Upper lobe of left lung (tissue), 6 donors: ENCODE results near the gene CABLES2. TPM values are rescaled to one million over a fixed set of nuclear protein-coding genes. Genes with fewer than 3 reads are reported as not detected.

ENCODE experiments used
- ATAC-seq, 2 donors: fragments of 200-7000 bp; cut with Tn5 transposase; one replicate each; pipeline ENCODE4 v1.9.1; 2022; ENCODE audit warnings: mild to moderate bottlenecking in 2 of 2, moderate library complexity in 2 of 2; ENCODE audit not compliant: low FRiP score in 2 of 2
- DNase-seq, 2 donors: peaks; one replicate each; pipeline ENCODE4 v3.0.0-alpha.2; 2019 to 2020
- H3K27ac ChIP-seq, 4 donors: fragments of 200-600 bp; sonication (generic); one replicate each; pipeline ENCODE4 v1.5.1; 2016 to 2019
- H3K27me3 ChIP-seq, 4 donors: fragments of 200-600 bp; sonication (generic); one replicate each; pipeline ENCODE4 v1.5.1; 2017 to 2019
- H3K36me3 ChIP-seq, 4 donors: fragments of 200-600 bp; sonication (generic); one replicate each; pipeline ENCODE4 v1.5.1; 2016 to 2019
- H3K4me1 ChIP-seq, 4 donors: fragments of 200-600 bp; sonication (generic); one replicate each; pipeline ENCODE4 v1.5.1; 2018 to 2019
- H3K4me3 ChIP-seq, 4 donors: fragments of 200-600 bp; sonication (generic); one replicate each; pipeline ENCODE4 v1.5.1; 2017 to 2019; ENCODE audit warnings: mild to moderate bottlenecking in 2 of 4, moderate library complexity in 1 of 4
- H3K9me3 ChIP-seq, 4 donors: fragments of 200-600 bp; sonication (generic); one replicate each; pipeline ENCODE4 v1.5.1; 2018 to 2019
- EP300 ChIP-seq, 4 donors: sonication (generic); formaldehyde crosslinking; IDR thresholded peaks; one replicate each; pipeline ENCODE4 v1.5.1; 2017; ENCODE audit warnings: antibody characterized with exemption in 4 of 4, control low read depth in 2 of 4
- POLR2A ChIP-seq, 4 donors: fragments of 450-650 bp; IDR thresholded peaks; one replicate each; pipeline ENCODE4 v1.5.1; 2016 to 2017; ENCODE audit warnings: antibody characterized with exemption in 4 of 4, mild to moderate bottlenecking in 2 of 4
- POLR2AphosphoS5 ChIP-seq, 2 donors: sonication (generic); formaldehyde crosslinking; IDR thresholded peaks; one replicate each; pipeline ENCODE4 v1.5.1; 2017; ENCODE audit warnings: antibody characterized with exemption in 2 of 2
- whole genome bisulfite sequencing, 2 donors: methylation state at CpG; one replicate each; pipeline ENCODE4 v1.1.5; 2017 to 2018; 5-methylcytosine and 5-hydroxymethylcytosine counted together
- total RNA-seq, 6 donors: library from RNA; depleted of rRNA in 4 of 6; stranded (reverse); fragments of >200 nt in 4 of 6; gene quantifications; one replicate each; pipeline versions ENCODE4 v1.1.0 to v1.2.1, GENCODE V29; 2016 to 2021
- TF ChIP-seq, protein P1 (sequence below), 6 experiments: fragments of 450-650 bp in 4 of 6; fragments of 200-600 bp in 2 of 6; sonication (generic) in 2 of 6; IDR thresholded peaks; one replicate each; pipeline ENCODE4 v1.5.1; 2016 to 2019; ENCODE audit warnings: antibody characterized with exemption in 6 of 6
- donor health status: DM: no; HTN: no; CAD: no; lungs with moderate emphysema.
- donor health status: DM: no; HTN: yes; CAD: no; lungs with severe emphysema.

CABLES2 gene
- total RNA-seq, 6 donors from 2014 or later: 2.2 to 5.2 (median 4.0) TPM

DNA sequence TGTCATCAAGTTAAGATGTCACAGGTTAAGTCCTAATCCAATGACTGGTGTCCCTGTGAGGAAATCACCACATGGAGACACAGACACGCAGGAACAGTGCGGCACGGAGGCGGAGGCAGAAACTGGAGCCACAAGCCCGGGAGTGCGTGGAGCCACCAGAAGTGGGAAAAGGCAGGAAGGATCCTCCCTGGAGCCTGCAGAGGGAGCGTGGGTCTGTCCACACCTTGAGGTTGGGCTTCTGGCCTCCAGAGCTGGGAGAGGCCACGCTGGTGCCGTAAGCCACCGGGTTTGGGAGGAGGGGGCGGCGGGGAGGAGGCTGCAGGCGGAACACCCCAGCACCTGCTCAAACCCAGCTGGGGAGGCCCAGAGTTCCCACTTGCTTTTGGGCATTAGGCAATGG is 3.8 kb downstream of the CABLES2 start:
- H3K27ac ChIP-seq: no peak overlapping the region
- peak in 1 of 2 donors; percentile 59 for DNase-seq
- ATAC-seq: no peak
- H3K4me3 ChIP-seq: no peak overlapping the region
- H3K9me3 ChIP-seq: no peaks in the 10 kb centered on the region
- peaks cover 20 to 26% (median 23%) of the 10 kb centered on the region in 4 donors for H3K4me1 ChIP-seq
- WGBS, 2 donors: 92% methylated on average over 13 of the region's 13 CpGs
- H3K36me3 ChIP-seq: no peaks in the 10 kb centered on the region
- no peaks in the 10 kb centered on the region for H3K27me3 ChIP-seq
- TF ChIP-seq EP300 (IDR thresholded peaks at IDR 0.05) (no peak), POLR2A (IDR thresholded peaks at IDR 0.05) (no peak), POLR2AphosphoS5 (IDR thresholded peaks at IDR 0.05) (no peak)
- TF ChIP-seq, protein P1, sequence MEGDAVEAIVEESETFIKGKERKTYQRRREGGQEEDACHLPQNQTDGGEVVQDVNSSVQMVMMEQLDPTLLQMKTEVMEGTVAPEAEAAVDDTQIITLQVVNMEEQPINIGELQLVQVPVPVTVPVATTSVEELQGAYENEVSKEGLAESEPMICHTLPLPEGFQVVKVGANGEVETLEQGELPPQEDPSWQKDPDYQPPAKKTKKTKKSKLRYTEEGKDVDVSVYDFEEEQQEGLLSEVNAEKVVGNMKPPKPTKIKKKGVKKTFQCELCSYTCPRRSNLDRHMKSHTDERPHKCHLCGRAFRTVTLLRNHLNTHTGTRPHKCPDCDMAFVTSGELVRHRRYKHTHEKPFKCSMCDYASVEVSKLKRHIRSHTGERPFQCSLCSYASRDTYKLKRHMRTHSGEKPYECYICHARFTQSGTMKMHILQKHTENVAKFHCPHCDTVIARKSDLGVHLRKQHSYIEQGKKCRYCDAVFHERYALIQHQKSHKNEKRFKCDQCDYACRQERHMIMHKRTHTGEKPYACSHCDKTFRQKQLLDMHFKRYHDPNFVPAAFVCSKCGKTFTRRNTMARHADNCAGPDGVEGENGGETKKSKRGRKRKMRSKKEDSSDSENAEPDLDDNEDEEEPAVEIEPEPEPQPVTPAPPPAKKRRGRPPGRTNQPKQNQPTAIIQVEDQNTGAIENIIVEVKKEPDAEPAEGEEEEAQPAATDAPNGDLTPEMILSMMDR (IDR thresholded peaks at IDR 0.05): no peak

DNA sequence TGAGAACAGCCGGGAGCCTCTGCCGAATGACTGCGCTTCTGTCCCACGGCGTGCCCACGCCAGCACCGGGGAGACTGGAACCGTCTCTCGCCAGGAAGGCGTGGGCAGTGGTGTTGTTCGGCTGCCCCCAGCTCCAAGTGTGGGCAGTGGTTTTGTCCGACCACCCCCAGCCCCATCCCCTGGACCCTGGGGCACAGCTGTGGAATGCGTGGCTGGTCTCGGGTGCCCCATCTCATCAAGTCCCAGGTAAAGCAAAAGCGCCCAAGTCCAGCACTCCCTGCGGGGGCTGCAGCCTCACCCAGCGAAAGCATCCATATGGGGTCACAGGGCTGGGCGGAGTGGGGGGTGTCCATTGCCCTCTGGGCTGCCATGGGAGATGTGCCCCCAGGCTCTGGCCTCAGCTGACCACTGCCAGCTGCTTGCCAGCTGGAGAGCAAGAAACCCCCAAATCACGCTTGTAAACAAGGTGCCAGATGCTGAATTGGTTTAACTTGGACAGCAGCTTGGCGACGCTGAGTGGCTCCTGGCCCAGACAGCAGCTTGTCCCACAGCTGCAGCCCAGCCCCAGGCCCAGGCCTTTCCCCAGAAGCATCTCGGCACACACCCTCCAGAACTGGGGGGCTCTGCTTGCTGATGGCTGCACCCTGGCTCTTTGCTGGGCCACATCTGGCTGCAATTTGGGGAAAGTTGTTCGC is 4.5 kb downstream of the CABLES2 start:
- Histone ChIP-seq H3K4me1 (peaks cover 17 to 21% (median 20%) of the 10 kb centered on the region in 4 donors), H3K27ac (no peak overlapping the region), H3K9me3 (no peaks in the 10 kb centered on the region), H3K27me3 (no peaks in the 10 kb centered on the region), H3K4me3 (no peak overlapping the region), H3K36me3 (no peaks in the 10 kb centered on the region)
- TF ChIP-seq POLR2A (IDR thresholded peaks at IDR 0.05) (no peak), EP300 (IDR thresholded peaks at IDR 0.05) (no peak), POLR2AphosphoS5 (IDR thresholded peaks at IDR 0.05) (no peak)
- TF ChIP-seq, protein P1 (IDR thresholded peaks at IDR 0.05): no peak
- WGBS, 2 donors: 86 to 93% methylated on average over 3 to 21 of the region's 23 CpGs
- ATAC-seq: no peak
- peak in 1 of 2 donors; percentile 66 for DNase-seq

DNA sequence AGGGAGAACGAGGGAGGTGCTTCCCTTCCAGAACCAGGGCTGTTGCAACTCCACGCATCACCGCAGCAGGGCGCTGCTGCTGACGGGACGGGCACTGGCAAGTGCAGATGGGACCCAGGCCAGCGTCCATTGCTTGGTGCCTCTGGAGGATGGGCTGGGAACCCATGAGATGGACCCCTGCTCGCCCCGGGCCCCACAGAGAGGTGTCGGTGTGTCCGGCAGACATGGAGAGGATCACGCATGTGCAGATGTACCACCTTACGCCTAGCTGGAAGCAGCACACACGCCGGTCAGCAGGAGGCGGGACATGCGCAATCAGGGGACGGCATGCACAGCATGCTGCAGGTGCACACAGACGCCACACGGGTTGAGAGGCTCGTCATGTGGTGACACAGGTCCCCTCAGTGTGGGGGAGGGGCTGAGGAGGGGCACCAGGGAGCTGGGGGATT is 5.7 kb downstream of the CABLES2 start:
- Histone ChIP-seq H3K27me3 (no peaks in the 10 kb centered on the region), H3K9me3 (no peaks in the 10 kb centered on the region), H3K4me3 (no peak overlapping the region), H3K36me3 (peaks cover 0 to 1% (median 0%) of the 10 kb centered on the region in 4 donors), H3K4me1 (peaks cover 11 to 14% (median 13%) of the 10 kb centered on the region in 4 donors), H3K27ac (no peak overlapping the region)
- peak in 1 of 2 donors; percentile 75 for DNase-seq
- no peak for ATAC-seq
- 79 to 88% methylated on average over 5 to 21 of the region's 21 CpGs for WGBS, 2 donors
- TF ChIP-seq EP300 (IDR thresholded peaks at IDR 0.05): no peak
- no peak for TF ChIP-seq POLR2AphosphoS5 (IDR thresholded peaks at IDR 0.05)
- TF ChIP-seq POLR2A (IDR thresholded peaks at IDR 0.05): no peak
- TF ChIP-seq, protein P1 (IDR thresholded peaks at IDR 0.05): no peak

DNA sequence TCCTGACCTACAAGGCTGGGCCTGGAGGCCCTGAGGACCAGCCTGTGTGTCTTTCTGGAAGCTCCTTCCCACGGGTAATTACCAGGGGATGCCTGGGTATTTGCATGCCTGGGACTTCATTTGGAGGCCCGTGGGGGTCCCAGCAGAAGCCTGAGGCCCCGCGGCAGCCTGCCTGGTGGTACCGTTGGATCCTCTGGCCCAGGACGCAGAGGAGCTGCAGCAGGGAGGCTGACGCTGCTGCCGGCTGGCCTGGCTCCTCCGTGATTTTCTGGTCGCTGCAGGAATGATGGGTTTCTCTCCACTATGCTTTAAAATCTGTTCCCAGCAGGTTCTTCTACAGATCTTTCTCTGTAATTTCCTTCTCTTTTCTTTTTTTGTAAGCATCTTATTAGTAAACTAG is 6.5 kb downstream of the CABLES2 start:
- DNase-seq (peak in 1 of 2 donors; percentile 54), ATAC-seq (no peak)
- whole genome bisulfite sequencing, 2 donors: 90 to 92% methylated on average over 5 to 9 of the region's 10 CpGs
- Histone ChIP-seq H3K4me3 (no peak overlapping the region), H3K27ac (no peak overlapping the region), H3K27me3 (no peaks in the 10 kb centered on the region), H3K9me3 (no peaks in the 10 kb centered on the region), H3K4me1 (peaks cover 3 to 5% (median 5%) of the 10 kb centered on the region in 4 donors), H3K36me3 (peaks cover 0 to 9% (median 0%) of the 10 kb centered on the region in 4 donors)
- TF ChIP-seq POLR2A (IDR thresholded peaks at IDR 0.05): no peak
- no peak for TF ChIP-seq POLR2AphosphoS5 (IDR thresholded peaks at IDR 0.05)
- TF ChIP-seq EP300 (IDR thresholded peaks at IDR 0.05): no peak
- TF ChIP-seq, protein P1 (IDR thresholded peaks at IDR 0.05): no peak
